Activated CD8-positive, alpha-beta memory T cell treated with anti-CD3 and anti-CD28 coated beads, Interleukin-2, amount 50 U/mL, for 24 hours (primary cell): Measurements from ENCODE around the gene PTPRU.

ENCODE experiments used
- DNase-seq: peaks from one replicate; pipeline ENCODE4 v3.0.0-alpha.2; 2020; ENCODE audit errors: extremely low read depth

PTPRU gene

GRCh38 chr1:29266912-29267311 is 30.6 kb downstream of the PTPRU start:
- DNase-seq: no peak

DNA sequence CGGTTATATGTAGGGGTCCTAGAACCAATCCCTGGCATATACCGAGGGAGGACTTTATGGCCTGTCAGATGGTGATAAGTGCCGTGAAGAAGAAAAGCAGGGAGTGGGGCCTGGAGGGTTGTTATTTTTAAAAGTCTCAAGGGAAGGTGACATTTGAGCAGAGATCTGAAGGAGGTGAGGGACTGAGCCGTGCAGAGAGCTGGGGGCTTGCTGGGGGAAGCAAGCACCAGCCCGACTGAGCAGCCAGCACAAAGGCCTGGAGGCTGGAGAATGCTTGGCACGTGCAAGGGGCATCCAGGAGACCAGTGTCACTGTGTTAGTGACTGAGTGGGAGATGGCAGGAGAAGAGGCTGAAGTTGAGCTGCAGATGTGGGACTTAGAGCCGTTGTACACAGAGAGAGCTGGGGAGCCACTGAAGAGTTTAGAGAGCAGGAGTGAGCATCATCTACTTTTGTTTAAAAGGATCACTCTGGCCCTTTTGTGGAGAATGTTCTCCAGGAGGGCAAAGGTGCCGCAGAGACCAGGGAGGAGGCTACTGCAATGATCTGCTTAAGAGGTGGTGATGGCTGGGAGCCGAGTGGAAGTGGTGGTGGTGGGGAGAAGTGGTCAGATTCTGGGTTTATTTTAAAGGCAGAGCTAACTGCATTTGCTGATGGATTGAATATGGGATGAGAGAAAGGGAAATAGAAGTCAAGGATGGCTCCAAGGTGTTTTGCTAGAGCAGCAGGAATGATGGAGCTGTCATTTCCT is 31.2 kb downstream of the PTPRU start:
- no peak for DNase-seq

- no peak for DNase-seq
These were observed 33.1 kb downstream of the PTPRU start for GRCh38 chr1:29269382-29269781.

DNA sequence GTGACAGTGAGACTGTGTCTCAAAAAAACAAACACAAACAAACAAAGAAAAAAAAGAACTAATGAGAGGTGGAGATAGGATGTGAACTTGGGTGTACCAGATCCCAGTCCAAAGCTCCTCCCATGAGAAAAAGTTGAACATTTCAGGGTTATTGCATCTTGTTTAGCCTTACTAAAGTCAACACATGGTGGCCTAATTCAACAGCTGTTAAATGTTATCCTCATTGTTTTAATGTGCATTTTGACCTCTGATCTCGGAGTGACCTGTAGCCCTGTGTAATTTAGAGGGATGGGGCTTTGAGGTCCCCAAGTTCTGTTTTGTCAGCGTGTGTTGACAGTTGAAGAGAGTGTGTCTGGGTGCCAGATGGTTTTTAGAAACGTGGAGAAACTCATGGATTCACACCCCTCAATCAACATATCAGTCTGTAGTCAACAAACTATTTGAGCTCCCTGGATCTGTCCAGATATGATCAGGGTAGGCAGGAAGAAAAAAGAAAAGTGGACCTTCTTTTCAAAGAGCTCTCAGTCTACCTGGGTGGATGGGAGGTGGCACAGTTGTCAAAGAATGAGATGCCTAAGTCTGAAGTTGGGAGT is 34.7 kb downstream of the PTPRU start:
- DNase-seq: no peak

DNA sequence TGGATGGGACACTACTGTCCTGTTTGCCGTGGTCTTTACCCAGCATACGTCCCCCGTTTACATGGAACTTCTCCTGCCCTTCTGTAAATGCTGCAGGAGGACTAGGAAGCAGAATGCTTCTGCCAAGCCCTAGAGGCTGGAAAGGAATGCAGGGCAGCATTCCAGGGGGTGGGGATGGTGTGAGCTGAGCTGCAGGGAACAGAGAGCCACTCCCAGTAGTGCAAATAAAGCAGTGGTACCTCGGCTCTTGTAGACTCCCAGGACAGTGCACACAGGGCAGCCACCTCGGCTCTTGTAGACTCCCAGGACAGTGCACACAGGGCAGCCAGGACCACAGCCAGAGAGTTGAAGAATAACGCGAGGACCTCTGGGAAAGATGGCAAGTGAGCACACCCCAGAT is 35.4 kb downstream of the PTPRU start:
- no peak for DNase-seq

GRCh38 chr1:29272147-29272907 is 36.0 kb downstream of the PTPRU start:
- DNase-seq: no peak

GRCh38 chr1:29275435-29275834 is 39.1 kb downstream of the PTPRU start:
- DNase-seq: no peak

- no peak for DNase-seq
These were observed 41.8 kb downstream of the PTPRU start for GRCh38 chr1:29278124-29278523.

DNA sequence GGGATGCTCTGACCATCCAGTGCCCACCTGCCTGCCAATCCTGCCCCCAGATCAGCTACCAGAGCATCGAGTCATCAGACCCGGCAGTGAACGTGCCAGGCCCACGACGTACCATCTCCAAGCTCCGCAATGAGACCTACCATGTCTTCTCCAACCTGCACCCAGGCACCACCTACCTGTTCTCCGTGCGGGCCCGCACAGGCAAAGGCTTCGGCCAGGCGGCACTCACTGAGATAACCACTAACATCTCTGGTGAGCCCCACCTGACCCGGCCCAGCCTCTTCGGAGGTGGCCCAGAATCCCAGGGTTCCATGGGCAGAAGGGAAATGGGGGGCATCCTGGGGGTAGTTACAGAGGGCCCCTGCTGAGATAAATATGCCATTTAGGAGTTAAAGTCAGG is 43.1 kb downstream of the PTPRU start:
- no peak for DNase-seq

DNA sequence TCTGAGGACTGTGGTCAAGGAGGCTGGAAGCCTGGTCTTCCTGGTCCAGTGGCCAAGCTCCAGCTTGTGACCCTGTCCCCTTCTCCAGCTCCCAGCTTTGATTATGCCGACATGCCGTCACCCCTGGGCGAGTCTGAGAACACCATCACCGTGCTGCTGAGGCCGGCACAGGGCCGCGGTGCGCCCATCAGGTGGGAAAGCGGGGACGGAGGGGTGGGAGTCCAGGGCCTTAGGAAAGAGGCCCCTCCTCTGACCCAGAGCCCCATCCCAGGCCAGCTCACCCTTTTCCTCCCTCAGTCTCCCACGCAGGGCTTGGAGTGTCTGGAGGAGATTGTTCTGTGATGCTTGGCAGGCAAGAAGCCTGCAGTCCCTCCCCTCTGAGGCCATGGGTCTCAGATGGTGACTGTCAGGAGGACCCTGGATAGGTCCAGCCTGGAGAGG is 43.6 kb downstream of the PTPRU start:
- DNase-seq: no peak

DNA sequence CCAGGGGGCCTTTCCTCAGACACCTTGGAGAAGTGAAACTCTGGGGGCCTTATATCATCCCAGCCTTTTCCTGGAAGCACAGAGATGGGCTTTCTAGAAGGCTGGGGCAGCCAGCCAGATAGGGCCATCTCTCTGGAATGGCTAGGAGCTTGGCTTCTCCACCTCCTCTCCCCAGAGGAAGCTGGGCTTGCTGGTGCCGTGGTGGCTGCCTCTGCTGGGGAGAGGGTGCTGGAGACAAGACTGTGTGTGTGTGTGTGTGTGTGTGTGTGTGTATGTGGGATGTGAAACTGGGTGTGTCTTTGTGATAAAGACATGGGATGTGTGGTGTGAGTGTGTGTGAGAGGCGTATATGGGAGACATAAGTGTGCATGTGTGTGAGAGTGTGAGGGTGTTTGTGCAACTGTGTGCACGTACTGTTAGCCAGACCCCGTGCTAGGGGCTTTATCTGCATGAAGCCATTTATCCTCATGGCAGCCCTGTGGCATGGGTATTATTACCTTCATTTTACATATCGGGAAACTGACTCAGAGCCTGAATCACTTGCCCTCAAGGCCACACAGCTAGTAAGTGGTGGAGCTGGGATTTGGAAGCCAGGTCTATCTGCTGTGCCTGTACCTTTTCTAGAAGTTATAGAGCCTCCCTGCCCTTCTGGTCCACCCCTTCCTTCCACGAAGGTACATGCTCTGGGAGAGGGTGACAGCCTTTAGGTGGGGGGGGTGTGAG is 44.2 kb downstream of the PTPRU start:
- no peak for DNase-seq

DNA sequence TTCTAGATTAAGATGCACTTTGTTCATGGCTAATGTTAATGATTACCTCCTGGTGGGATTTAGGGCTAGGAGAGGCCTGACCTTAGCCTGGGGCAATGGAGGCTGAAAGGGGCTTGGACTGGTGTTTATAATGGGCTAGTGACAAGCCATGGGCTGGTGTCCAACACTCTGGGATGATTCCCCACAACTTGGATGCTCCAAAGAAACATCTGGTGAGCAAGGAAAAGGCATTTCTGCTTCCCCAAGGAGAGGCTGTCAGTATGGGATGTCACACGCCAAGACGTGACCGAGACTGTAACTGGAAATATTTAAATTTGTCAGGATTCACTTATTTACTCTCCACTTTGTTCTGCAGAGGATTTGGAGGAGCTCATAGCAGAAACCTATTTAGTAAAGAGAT is 45.2 kb downstream of the PTPRU start:
- DNase-seq: no peak

DNA sequence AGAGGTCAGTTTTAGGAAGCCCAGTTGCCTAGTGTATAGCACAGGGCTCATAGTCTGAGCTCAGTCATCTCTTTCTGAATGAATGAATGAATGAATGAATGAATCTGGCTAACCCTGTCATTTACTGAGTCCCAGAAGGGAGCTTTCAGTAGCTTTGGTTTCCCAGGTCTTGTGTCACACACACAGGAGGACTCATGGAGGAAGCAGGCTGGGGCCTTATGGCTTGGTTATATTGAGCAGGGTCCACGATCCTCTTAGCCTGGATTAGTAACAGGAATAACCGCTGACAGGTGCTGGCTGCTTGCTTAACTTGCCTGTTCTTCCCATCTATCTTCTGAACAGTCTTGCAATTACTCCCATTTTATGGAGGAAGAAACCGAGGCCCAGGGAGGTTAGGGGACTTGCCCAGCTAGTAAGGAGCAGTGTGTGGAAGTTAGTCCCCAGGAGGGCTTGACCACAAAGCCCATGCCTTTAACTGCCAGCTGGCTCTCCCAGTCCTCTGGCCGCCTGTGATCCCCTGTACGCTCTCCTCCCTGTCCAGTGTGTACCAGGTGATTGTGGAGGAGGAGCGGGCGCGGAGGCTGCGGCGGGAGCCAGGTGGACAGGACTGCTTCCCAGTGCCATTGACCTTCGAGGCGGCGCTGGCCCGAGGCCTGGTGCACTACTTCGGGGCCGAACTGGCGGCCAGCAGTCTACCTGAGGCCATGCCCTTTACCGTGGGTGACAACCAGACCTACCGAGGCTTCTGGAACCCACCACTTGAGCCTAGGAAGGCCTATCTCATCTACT is 46.0 kb downstream of the PTPRU start:
- no peak for DNase-seq

- DNase-seq: no peak
These were observed 46.8 kb downstream of the PTPRU start for GRCh38 chr1:29282924-29283803.

GRCh38 chr1:29283804-29284195 is 47.5 kb downstream of the PTPRU start:
- no peak for DNase-seq

DNA sequence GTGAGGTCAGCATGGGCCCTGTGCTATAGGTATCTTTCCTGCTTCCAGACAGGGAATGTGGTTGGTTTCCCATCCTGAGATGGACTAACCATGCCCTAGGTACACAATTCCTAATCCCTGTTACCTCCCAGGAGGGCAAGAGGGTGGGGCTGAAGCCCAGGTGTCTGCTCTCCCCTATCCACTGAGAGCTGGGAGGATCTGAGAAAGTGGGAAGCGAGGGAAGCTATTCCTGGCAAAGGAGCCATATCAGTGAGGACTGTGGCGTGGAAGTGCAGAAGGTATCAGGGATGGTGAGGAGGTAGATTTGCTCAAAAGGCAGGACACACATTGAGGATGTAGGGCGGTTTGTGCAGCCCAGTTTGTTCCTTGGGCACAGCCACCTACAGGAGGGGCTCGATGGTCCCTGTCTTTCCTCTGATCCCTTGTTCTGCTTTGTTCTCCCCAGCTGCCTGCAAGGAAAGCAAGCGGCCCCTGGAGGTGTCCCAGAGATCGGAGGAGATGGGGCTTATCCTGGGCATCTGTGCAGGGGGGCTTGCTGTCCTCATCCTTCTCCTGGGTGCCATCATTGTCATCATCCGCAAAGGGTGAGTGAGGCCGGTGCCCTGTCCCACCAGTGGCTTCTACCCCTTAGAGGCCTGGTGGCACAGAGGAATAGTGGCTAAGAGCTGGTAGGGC is 48.1 kb downstream of the PTPRU start:
- no peak for DNase-seq

DNA sequence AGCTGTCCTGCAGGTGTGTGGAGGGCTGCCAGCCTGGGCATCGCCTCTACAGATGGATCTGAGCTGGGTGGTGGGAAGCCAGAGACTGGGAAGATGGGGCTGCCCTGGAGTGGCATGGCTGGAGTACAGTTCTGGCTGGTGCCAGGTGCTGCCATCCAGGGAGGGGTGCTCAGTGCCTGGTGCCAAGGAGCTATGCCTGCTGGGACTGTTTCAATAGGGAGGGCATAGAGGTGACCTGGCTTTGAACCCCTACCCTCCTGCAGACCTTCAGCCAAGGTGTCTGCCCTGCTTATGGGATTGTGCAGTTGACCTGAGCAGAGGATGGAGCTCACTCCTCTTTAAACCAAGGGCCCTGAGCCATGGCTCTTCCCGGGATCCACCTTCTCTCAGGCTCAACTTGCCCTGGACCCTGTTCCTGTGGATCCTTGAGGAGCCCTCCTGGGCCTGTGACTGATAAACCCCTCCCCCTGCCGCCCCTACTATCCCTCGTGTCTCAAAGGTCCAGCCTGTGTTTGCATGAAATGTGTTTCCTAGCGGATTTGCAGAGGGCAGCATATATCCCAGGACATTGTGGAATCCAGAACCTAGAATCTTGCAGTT is 48.7 kb downstream of the PTPRU start:
- no peak for DNase-seq

- no peak for DNase-seq
These were observed 49.4 kb downstream of the PTPRU start for GRCh38 chr1:29285771-29286170.

DNA sequence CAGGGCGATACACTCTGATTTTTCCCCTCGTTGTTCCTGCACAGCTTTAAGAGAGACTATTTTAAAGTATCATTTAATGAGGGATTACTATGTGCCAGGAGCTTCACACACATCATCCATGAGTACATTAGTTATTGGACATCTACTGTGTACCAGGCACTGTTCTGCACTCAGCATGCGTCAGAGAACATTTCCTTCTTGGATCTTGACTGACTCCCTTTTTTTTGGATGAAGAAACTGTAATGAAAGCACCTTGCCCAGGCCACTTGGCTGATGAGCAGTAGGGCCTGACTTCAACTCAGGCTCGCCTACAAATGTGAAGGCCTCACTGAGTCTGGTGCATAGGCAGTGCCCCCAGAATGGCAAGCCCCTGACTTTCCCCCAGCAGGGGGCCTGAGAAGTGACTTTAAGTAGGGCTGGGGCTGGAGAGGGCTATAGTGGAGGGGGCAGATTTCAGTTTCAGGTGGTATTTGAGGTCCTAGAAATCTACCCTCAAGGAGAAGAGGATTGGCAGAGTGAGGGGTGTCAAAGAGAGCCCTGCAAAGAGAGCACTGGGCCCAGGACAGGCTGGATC is 50.0 kb downstream of the PTPRU start:
- no peak for DNase-seq
